Stimulated activated CD4-positive, alpha-beta T cell treated with anti-CD3 and anti-CD28 coated beads, Interleukin-1b, Interleukin-23, amount 100 ng/mL, for 48 hours (primary cell): ENCODE data around the gene CEACAM16.

Source experiments
- DNase-seq: peaks from one replicate; pipeline ENCODE4 v3.0.0-alpha.2; 2020

CEACAM16 gene

GRCh38 chr19:44747739-44748425 is 48.9 kb downstream of the CEACAM16 start:
- peak; percentile 55 for DNase-seq

GRCh38 chr19:44748426-44749254 is 49.7 kb downstream of the CEACAM16 start, which contains the start of gene BCL3:
Gene BCL3, plus strand, starts transcription at chr19:44748708. Its CDS starts 83 bp downstream, at chr19:44748791.
- peak; percentile 59 for DNase-seq

- DNase-seq = no peak
Observed at GRCh38 chr19:44749292-44749691, 50.3 kb downstream of the CEACAM16 start.

GRCh38 chr19:44749994-44750393 is 51.0 kb downstream of the CEACAM16 start:
- no peak for DNase-seq

DNA sequence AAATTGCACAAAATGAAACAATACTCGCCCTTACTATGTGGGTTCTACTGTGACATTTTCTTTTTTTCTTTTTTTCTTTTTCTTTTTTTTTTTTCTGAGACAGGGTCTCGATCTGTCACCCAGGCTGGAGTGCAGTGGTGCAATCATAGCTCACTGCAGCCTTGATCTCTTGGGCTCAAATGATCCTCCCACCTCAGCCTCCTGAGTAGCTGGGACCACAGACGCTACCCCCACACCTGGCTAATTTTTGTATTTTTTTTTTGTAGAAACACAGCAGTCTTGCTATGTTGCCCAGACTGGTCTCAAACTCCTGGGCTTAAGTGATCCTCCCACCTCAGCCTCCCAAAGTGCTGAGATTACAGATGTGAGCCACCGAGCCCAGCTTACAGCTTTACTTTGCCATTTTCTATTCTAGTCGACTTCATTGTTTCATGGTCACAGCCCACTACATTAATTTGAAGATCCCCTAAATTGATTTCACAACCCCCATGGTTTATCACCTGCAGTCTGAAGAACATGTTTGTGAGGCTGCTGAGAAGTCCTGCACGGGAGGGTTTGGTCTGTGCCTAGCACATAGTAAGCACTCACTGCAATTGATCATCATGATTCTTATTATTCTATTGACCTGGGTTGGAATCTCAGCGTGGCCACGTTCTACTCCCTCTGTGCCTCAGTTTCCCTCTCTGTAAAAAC is 53.3 kb downstream of the CEACAM16 start:
- no peak for DNase-seq

DNA sequence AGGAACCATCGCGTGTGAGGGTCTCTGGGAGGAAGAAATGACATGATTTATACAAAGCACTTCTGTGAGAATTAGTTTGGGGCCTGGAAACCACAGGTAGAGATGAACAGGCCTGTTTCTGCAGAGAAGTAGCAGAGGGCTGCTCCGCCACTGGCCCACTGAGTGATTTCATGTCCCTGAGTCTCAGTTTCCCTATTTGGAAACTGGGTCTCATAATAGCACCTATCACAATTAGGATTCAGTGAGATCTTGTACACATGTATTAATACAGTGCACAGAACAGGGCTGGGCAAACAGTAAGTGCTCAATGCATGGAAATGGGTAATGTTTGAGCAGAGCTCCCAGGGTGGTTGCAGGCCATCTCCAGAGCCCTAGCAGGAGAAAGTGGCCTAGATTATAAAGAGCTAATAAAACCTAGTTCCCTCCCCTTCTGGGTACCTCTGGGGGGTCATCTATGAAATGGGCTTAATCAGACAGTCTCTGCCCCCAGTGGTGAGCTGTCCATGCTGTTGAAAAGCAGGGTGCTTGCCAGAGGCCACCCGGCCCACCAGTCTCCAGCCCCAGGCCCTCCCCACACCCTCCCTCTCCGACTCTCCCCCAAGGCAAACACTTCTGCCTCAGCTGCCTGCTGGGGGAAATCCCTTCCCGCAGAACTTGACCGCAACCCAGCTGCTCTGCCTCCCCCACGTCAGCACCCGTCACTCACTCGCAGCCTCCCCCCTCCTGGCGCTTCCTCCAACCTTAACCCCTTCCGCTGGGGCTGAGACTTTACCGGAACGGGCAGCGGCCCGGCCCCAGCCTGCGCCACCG is 54.1 kb downstream of the CEACAM16 start:
- peak; percentile 97 for DNase-seq

GRCh38 chr19:44753626-44753931 is 54.6 kb downstream of the CEACAM16 start:
- DNase-seq = no peak

DNA sequence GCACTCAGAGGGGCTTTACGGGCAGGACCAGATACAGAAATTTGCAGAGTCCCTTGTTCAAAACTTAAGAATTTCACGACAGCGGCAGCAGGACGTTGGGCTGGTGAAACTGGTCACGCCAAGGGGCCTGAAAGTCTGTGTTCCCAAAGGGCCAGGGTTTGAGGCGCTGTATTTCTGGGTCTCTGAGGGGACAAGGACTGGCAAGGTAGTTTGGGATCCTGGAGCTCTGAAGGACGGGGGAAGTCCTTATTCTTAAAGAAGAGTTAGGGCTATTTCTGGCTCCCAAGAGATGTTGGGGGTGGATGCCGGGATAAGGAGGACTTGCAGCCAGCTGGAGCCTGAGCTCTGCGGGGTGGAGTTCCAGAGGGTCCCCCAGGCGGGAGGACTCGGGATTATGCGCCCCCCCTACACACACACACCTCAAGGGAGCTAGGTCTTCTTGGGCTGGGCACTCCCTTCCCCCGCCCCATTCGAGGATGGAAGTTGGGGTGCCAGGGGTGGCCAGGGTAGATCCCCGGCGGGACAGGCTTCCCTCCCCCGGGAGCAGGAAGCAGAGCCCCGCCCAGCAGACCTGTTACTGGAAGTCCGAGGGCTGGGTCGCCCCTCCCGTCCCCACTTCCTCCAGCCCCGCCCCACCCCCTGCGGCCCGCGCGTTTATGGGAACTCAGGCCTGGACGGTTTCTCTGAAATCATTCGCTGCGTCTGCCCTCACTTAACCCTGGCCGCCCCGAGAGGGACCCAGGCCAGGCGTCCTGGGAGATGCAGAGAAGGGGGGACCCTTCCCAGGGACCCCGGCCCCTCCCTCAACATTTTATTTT is 55.2 kb downstream of the CEACAM16 start:
- DNase-seq = peak; percentile 85

- DNase-seq = no peak
Observed at GRCh38 chr19:44754750-44755080, 55.8 kb downstream of the CEACAM16 start.

- no peak for DNase-seq
Observed at GRCh38 chr19:44755219-44755618, 56.3 kb downstream of the CEACAM16 start.

GRCh38 chr19:44756089-44756562 is 57.2 kb downstream of the CEACAM16 start:
- DNase-seq = no peak

DNA sequence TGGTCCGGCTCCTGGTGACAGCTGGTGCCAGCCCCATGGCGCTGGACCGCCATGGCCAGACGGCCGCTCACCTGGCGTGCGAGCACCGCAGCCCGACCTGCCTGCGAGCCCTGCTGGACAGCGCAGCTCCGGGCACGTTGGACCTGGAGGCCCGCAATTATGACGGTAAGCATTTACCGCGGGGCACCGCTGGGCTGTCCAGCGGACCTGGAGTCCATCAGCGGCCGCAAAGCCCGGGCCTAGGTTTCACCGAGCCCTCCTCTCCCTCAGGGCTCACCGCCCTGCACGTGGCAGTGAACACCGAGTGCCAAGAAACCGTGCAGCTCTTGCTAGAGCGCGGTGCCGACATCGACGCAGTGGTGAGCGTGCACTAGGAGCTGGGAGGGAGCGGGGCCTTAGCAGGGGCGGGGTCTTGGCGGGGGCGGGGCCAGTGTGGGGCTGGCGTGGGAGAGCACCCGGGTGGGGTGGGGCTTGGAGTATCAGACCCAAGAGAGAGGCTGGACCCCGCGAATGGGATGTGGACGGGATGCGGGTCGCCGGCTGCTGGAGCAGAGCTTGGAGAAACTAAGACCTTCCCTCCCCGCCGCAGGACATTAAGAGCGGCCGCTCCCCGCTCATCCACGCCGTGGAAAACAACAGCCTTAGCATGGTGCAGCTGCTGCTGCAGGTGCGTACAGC is 58.2 kb downstream of the CEACAM16 start:
- DNase-seq = no peak

DNA sequence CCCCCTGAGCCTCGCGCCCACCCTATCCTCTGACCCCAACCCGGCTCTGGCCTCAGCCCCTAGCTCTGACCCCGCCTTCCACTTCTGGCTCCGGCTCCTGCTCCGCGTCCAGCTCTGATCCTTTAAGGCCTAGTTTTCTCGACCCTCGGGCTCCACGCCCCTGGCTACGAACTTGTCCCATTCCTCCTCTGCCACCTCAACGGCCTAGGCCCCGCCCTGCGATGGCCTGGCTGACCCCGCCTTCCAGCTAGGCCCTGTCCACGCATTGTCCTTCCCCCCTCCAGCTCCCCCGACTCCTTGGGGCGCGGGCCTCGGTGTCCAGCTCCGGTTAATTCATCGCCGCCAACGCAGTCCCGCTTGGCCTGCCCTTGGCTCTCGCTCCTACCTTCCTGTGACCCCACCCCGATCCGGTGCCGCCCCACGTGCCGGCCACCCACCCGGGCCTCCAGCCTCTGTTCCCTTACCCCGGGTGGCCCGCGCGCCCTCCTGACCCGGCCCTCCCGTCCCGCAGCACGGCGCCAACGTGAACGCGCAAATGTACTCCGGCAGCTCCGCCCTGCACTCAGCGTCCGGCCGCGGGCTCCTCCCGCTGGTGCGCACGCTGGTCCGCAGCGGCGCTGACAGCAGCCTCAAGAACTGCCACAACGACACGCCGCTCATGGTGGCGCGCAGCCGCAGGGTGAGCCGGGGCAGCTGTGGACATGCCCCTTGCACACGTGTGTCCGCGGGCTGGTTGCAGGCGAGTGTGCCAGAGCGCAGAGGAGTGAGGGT is 59.0 kb downstream of the CEACAM16 start:
- DNase-seq = no peak

DNA sequence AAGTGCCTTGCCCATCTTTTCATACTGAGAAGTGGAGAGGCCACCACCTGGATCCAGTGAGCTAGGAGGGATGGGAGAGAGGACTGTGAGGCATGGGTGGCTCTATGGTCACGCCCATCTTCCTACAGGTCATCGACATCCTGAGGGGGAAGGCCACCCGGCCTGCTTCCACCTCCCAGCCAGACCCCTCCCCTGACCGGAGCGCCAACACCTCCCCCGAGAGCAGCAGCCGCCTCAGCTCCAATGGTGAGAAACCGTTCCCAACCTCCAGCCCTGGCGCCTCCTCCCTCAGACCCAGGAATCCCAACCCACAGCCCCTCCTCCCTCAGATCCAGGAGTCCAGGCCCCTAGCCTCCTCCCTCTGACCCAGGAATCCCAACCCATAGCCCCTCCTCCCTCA is 59.6 kb downstream of the CEACAM16 start:
- no peak for DNase-seq

DNA sequence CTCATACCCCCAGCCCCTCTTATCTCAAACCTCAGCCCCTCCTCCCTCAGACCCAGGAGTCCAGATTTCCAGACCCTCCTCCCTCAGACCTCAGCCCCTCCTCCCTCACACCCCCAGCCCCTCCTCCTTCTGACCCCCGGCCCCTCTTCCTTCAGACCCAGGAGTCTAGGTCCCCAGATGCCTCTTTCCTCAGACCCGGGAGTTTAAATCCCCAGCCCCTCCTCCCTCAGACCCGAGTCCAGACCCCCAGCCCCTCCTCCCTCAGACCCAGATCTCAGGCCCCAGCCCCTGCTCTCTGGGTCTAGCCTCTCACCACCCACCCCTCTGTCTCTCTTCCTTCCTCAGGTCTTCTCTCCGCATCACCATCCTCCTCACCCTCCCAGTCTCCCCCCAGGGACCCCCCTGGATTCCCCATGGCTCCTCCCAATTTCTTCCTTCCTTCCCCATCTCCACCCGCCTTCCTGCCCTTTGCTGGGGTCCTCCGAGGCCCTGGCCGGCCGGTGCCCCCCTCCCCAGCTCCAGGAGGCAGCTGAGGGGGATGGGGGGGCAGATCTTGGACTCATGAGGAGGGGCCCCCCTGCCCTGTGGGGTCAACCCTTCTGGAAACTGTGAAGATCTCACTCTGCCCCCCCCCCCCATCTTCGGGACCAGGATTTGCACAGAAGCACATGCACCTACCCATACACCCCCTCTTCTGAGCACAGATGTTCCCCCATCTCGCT is 60.3 kb downstream of the CEACAM16 start:
- DNase-seq = no peak
